Measurements from ENCODE around the gene PDE9A. TPM values are rescaled to one million over a fixed set of nuclear protein-coding genes. Genes with fewer than 3 reads are reported as not detected.
"Not testable (repeated sequence)": the region's sequence is repeated elsewhere in the genome, so short reads cannot be mapped to it uniquely, and the experiment has no call there.

Gene PDE9A
- total and polyA plus RNA-seq, 9 donors: 3.9 to 11.3 (median 6.9) TPM

GRCh38 chr21:42711667-42712066 lies 58.2 kb downstream of the PDE9A start:
- WGBS, 3 donors: 87 to 89% (median 88%) methylated on average over 4 of the region's 4 CpGs

GRCh38 chr21:42715427-42715826 lies 62.0 kb downstream of the PDE9A start:
- H3K4me1 ChIP-seq (ENCODE audit: insufficient read depth); H3K27me3 ChIP-seq; H3K9me3 ChIP-seq; H3K4me3 ChIP-seq; H3K36me3 ChIP-seq; DNase-seq; intact Hi-C loops (cut with DNase I); H3K27ac ChIP-seq: not testable (repeated sequence)
- WGBS, 3 donors: 96 to 97% (median 97%) methylated on average over 7 of the region's 7 CpGs

More at GRCh38 chr21:42711667-42712066, 58.2 kb downstream of the PDE9A start:
- Histone ChIP-seq H3K9me3 (no peaks in the 10 kb centered on the region), H3K4me1 (ENCODE audit: insufficient read depth) (no peaks in the 10 kb centered on the region), H3K36me3 (no peaks in the 10 kb centered on the region), H3K27ac (no peak overlapping the region), H3K27me3 (no peaks in the 10 kb centered on the region), H3K4me3 (no peak overlapping the region)
- DNase-seq: no peak
- no peak for TF ChIP-seq EP300 (IDR thresholded peaks at IDR 0.05)
- no peak for TF ChIP-seq CTCF (IDR thresholded peaks at IDR 0.05)
- TF ChIP-seq POLR2A (IDR thresholded peaks at IDR 0.05): no peak
- intact Hi-C loops (cut with DNase I): no loop called here

GRCh38 chr21:42716074-42716473 lies 62.7 kb downstream of the PDE9A start:
- Histone ChIP-seq H3K4me3 (no peak overlapping the region), H3K4me1 (ENCODE audit: insufficient read depth) (no peaks in the 10 kb centered on the region), H3K9me3 (no peaks in the 10 kb centered on the region), H3K27ac (no peak overlapping the region), H3K36me3 (no peaks in the 10 kb centered on the region), H3K27me3 (no peaks in the 10 kb centered on the region)
- intact Hi-C loops (cut with DNase I): no loop called here
- WGBS, 3 donors: 80 to 84% (median 82%) methylated on average over 3 of the region's 3 CpGs
- TF ChIP-seq CTCF (IDR thresholded peaks at IDR 0.05): no peak
- TF ChIP-seq EP300 (IDR thresholded peaks at IDR 0.05): no peak
- no peak for TF ChIP-seq POLR2A (IDR thresholded peaks at IDR 0.05)
- no peak for DNase-seq

- H3K27me3 ChIP-seq; H3K4me1 ChIP-seq (ENCODE audit: insufficient read depth); H3K4me3 ChIP-seq; H3K36me3 ChIP-seq; H3K27ac ChIP-seq; DNase-seq; H3K9me3 ChIP-seq; intact Hi-C loops (cut with DNase I): not testable (repeated sequence)
- 85 to 91% (median 89%) methylated on average over 12 of the region's 12 CpGs for WGBS, 3 donors
These were observed 67.1 kb downstream of the PDE9A start for GRCh38 chr21:42720484-42720883.

- no peak for TF ChIP-seq POLR2A (IDR thresholded peaks at IDR 0.05)
- no peak for TF ChIP-seq CTCF (IDR thresholded peaks at IDR 0.05)
- no peak for TF ChIP-seq EP300 (IDR thresholded peaks at IDR 0.05)
- Histone ChIP-seq H3K4me1 (ENCODE audit: insufficient read depth) (peaks cover 2% of the 10 kb centered on the region), H3K27me3 (no peaks in the 10 kb centered on the region), H3K4me3 (no peak overlapping the region), H3K36me3 (no peaks in the 10 kb centered on the region), H3K9me3 (no peaks in the 10 kb centered on the region), H3K27ac (no peak overlapping the region)
- intact Hi-C loops (cut with DNase I): no loop called here
- whole genome bisulfite sequencing, 3 donors: 11 to 22% (median 21%) methylated on average over 6 of the region's 6 CpGs
- DNase-seq: no peak
These were observed 68.0 kb downstream of the PDE9A start for GRCh38 chr21:42721341-42721824.
